GM10248 (cell line): ENCODE data around the gene OAS1.

Experiments
- CTCF ChIA-PET: fragments of 300-600 bp; sonication (Branson Sonifier 250); formaldehyde crosslinking; extraction: SDS; loops from one replicate; lab custom pipeline; 2021; ENCODE audit warnings: antibody characterized with exemption; lab: Yijun Ruan, JAX
- POLR2A ChIA-PET: fragments of 350-650 bp; sonication (Branson Sonifier 250); formaldehyde crosslinking; extraction: SDS; loops from one replicate; lab custom pipeline; 2020; ENCODE audit warnings: antibody characterized with exemption; lab: Yijun Ruan, JAX
- DNase-seq: peaks from one replicate; pipeline ENCODE4 v3.0.0; 2012; ENCODE audit errors: extremely low spot score
- CTCF ChIP-seq: IDR thresholded peaks from 2 replicates; pipeline ENCODE4 v1.5.1; 2012; ENCODE audit warnings: mild to moderate bottlenecking, low read depth; ENCODE audit errors: extremely low read depth, missing control alignments, control extremely low read depth

The OAS1 gene

DNA sequence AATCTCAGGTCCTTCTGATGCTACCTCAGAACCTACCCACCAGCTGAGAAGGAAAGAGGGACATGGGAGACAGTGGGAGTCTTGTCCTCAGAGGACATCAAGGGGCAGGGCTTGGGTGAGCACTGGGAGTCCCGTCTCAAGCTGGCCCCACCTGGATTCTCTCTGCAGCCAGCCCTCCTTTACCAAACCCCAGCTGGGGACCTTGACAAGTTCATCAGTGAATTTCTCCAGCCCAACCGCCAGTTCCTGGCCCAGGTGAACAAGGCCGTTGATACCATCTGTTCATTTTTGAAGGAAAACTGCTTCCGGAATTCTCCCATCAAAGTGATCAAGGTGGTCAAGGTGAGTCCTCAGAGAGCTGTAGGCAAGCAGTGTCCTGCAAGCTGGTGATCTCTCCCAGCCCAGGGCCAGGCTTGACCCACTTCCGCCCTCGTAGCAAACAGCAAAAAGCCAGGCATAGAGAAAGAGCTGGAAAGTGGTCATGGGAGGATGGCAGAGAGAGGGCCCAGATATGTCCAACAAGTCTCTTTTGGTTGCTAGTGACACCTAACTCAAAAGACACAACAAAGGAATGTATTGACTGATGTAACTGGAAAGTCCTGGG lies 57.4 kb downstream of the OAS1 start:
- DNase-seq = no peak
- ChIA-PET CTCF (interaction anchor here (1.2 kb wide), 1 partner anchor 13 kb away, joined by 5 read pairs; the partner anchor contains the start of gene OAS2), POLR2A (no interaction called here)
- TF ChIP-seq CTCF = no peak

GRCh38 chr12:112964915-112965314 lies 58.2 kb downstream of the OAS1 start:
- no peak for DNase-seq
- ChIA-PET POLR2A (no interaction called here), CTCF (interaction anchor here (1.2 kb wide), 1 partner anchor 13 kb away, joined by 5 read pairs; the partner anchor contains the start of gene OAS2)
- TF ChIP-seq CTCF = no peak

DNA sequence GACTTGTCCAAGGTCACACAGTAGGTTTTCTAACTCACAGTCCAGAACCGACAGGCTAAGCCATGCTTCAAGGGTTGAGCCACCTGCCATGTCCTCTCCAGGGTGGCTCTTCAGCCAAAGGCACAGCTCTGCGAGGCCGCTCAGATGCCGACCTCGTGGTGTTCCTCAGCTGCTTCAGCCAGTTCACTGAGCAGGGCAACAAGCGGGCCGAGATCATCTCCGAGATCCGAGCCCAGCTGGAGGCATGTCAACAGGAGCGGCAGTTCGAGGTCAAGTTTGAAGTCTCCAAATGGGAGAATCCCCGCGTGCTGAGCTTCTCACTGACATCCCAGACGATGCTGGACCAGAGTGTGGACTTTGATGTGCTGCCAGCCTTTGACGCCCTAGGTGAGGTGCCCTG lies 58.9 kb downstream of the OAS1 start:
- DNase-seq = no peak
- CTCF ChIA-PET = no interaction called here
- TF ChIP-seq CTCF = no peak
- POLR2A ChIA-PET = no interaction called here

DNA sequence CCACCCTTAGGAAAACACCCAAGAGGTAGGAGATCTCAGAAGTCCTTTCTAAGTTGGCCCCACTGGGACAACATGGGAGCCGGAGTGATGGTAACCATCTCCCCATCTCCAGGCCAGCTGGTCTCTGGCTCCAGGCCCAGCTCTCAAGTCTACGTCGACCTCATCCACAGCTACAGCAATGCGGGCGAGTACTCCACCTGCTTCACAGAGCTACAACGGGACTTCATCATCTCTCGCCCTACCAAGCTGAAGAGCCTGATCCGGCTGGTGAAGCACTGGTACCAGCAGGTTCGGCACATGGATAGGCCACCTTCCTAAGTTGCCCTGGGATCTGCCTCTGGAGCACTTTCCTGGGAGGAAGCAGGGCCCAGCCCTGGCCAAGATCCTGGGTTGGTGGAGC lies 60.5 kb downstream of the OAS1 start:
- no peak for TF ChIP-seq CTCF
- CTCF ChIA-PET = interaction anchor here (1.2 to 2.0 kb wide), 4 partner anchors 11 to 25 kb away, joined by 4 to 7 read pairs (median 4); partner anchors contain the start of gene OAS2
- POLR2A ChIA-PET = no interaction called here
- peak; percentile 5 for DNase-seq

DNA sequence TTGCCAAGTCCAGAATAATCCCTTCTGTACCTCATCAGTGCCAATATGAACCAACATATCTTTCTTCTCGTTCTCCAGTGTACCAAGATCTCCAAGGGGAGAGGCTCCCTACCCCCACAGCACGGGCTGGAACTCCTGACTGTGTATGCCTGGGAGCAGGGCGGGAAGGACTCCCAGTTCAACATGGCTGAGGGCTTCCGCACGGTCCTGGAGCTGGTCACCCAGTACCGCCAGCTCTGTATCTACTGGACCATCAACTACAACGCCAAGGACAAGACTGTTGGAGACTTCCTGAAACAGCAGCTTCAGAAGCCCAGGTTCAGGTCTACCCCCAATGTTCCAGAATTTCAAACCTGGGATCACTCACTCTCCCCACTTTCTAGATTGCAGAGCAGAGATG lies 61.1 kb downstream of the OAS1 start:
- no peak for TF ChIP-seq CTCF
- CTCF ChIA-PET = interaction anchor here (1.2 to 2.0 kb wide), 4 partner anchors 10 to 25 kb away, joined by 4 to 7 read pairs (median 4); partner anchors contain the start of gene OAS2
- DNase-seq = peak; percentile 3
- POLR2A ChIA-PET = no interaction called here
